ENCODE data around the gene OCIAD2.
"Not testable (repeated sequence)": the region's sequence is repeated elsewhere in the genome, so short reads cannot be mapped to it uniquely, and the experiment has no call there.

The OCIAD2 gene

GRCh38 chr4:48905363-48906015, 1.1 kb downstream of the OCIAD2 start:
- no peak for DNase-seq

GRCh38 chr4:48904541-48905142, 1.9 kb downstream of the OCIAD2 start:
- no peak for DNase-seq

GRCh38 chr4:48904101-48904500, 2.5 kb downstream of the OCIAD2 start:
- DNase-seq = no peak

GRCh38 chr4:48902266-48902665, 4.3 kb downstream of the OCIAD2 start:
- DNase-seq = no peak

- DNase-seq = no peak
Observed at GRCh38 chr4:48901196-48901595, 5.4 kb downstream of the OCIAD2 start.

GRCh38 chr4:48899950-48900349, 6.6 kb downstream of the OCIAD2 start:
- no peak for DNase-seq

GRCh38 chr4:48899432-48899749, 7.2 kb downstream of the OCIAD2 start:
- DNase-seq = no peak

- no peak for DNase-seq
Observed at GRCh38 chr4:48898733-48899431, 7.7 kb downstream of the OCIAD2 start.

- no peak for DNase-seq
Observed at GRCh38 chr4:48896845-48897244, 9.7 kb downstream of the OCIAD2 start.

GRCh38 chr4:48891028-48891619, 15.4 kb downstream of the OCIAD2 start:
- no peak for DNase-seq

- not testable (repeated sequence) for DNase-seq
Observed at GRCh38 chr4:48889750-48890149, 16.8 kb downstream of the OCIAD2 start.

- not testable (repeated sequence) for DNase-seq
Observed at GRCh38 chr4:48881646-48882045, 24.9 kb downstream of the OCIAD2 start.

- DNase-seq = no peak
Observed at GRCh38 chr4:48879561-48880442, 26.8 kb downstream of the OCIAD2 start.

GRCh38 chr4:48877827-48878535, 28.6 kb downstream of the OCIAD2 start:
- DNase-seq = no peak

- DNase-seq = not testable (repeated sequence)
Observed at GRCh38 chr4:48864696-48865095, 41.9 kb downstream of the OCIAD2 start.

- DNase-seq = no peak
Observed at GRCh38 chr4:48863728-48864127, 42.8 kb downstream of the OCIAD2 start.

GRCh38 chr4:48862661-48863060, 43.9 kb downstream of the OCIAD2 start:
- DNase-seq = no peak

GRCh38 chr4:48862038-48862437, 44.5 kb downstream of the OCIAD2 start:
- DNase-seq = no peak

GRCh38 chr4:48858130-48858529, 48.4 kb downstream of the OCIAD2 start:
- no peak for DNase-seq

- no peak for DNase-seq
Observed at GRCh38 chr4:48854982-48855381, 51.6 kb downstream of the OCIAD2 start.

- no peak for DNase-seq
Observed at GRCh38 chr4:48854395-48854683, 52.2 kb downstream of the OCIAD2 start.

GRCh38 chr4:48853604-48854394, 52.8 kb downstream of the OCIAD2 start:
- DNase-seq = no peak

All from CD4-positive, alpha-beta T cell treated with Interleukin-4 for 1 hour (primary cell).